Epithelial cell of proximal tubule (primary cell): ENCODE data around the gene ANKRD35. TPM values are rescaled to one million over a fixed set of nuclear protein-coding genes. Genes with fewer than 3 reads are reported as not detected.
A peak's percentile ranks its signal among the peaks of the same experiment; 100 is the strongest.

ENCODE experiments used
- DNase-seq: peaks from one replicate; pipeline ENCODE4 v3.0.0-alpha.2; 2011; ENCODE audit warnings: low read depth
- H3K4me3 ChIP-seq: 2 replicates; pipeline ENCODE4 v1.5.1; 2011; ENCODE audit warnings: low read depth, mild to moderate bottlenecking, low read length
- CTCF ChIP-seq: conservative IDR thresholded peaks from 2 replicates; pipeline ENCODE4 v1.5.1; 2012; ENCODE audit warnings: low read depth, mild to moderate bottlenecking, low read length
- total RNA-seq: library from RNA; depleted of rRNA; stranded (reverse); fragments of >200 nt; gene quantifications from 2 replicates; pipeline ENCODE4 v1.2.3, GENCODE V29; 2015

The ANKRD35 gene
- total RNA-seq, 1 donor from 2014 or later, result 1.6 TPM

- DNase-seq, result no peak
- no peak overlapping the region for H3K4me3 ChIP-seq
- TF ChIP-seq CTCF, result no peak
Observed at GRCh38 chr1:145863282-145864018, 22.2 kb downstream of the ANKRD35 start.

- peak; percentile 38 for DNase-seq
- peak overlapping the region; percentile 87 for H3K4me3 ChIP-seq
- TF ChIP-seq CTCF, result peak; percentile 4
Observed at GRCh38 chr1:145859491-145860023, 26.1 kb downstream of the ANKRD35 start.

DNA sequence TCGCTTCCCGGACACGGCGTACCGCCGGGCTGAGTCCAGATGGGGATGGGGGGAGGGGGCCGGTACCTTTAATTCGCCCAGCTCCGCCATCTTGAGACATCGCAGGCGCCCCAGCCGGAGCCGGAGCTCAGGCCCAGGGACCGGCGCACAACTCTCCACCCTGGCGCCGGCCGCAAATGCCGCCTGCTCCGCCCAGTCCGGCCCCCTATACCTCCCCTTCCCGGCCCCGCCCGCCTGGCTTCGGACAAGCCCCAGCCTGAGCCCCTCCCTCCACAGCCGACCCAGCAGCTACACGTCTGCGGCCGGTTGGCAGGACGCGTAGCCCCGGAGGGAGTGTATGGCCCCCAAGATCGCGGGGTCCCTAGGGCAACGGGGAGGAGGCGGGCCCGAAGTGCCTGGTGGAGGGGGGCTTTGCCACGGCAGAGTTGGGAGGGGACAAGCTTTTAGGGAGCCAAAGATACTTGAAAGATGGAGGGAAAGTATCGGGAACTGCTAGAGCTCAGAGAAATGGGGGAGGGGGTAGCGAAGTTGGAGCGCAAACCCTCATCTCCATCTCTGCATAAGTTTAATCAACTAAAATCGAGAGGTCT lies 26.7 kb downstream of the ANKRD35 start, which contains the start of gene PIAS3:
Gene PIAS3 (minus strand): TSS at position 181 of the 590 bp plus-strand sequence. CDS start 91 bp downstream, at position 90.
- peak; percentile 13 for DNase-seq
- H3K4me3 ChIP-seq, result peak within 1 kb of the TSS; percentile 87
- TF ChIP-seq CTCF, result no peak

DNA sequence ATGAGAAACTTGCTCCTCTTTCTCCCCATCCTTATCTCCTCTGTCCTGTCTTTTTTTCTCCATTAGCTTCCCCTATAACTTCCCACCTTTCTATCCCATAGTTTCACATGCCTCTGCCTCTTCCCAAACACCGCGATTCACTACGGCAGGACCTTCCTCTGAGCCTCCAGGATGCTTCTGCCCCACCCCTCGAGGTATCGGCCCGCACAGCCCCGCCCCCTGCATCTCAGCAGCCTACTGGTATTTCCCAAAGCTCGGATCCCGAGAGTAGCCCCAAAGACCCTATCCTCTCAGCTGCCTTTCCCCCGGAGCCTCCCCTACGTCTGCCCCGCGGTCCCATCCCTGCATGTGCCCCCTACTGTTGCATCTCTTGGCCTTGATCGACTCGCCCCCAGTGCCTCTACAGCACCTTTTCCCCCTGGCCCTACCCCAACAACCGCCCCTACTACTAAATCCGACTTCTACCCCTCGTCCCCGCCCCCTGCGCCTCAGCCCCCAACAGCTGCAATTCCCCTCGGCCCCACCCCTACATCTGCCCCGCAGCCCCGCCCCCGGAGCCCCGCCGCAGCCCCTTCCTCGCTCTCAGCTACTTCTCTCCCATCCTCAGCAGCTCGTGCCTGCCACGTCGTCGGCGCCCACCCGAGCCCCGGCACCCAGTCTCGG lies 27.3 kb downstream of the ANKRD35 start:
- DNase-seq, result no peak
- no peak for TF ChIP-seq CTCF
- peak overlapping the region; percentile 87 for H3K4me3 ChIP-seq

- no peak for TF ChIP-seq CTCF
- no peak overlapping the region for H3K4me3 ChIP-seq
- DNase-seq, result no peak
Observed at GRCh38 chr1:145857170-145857569, 28.5 kb downstream of the ANKRD35 start.

DNA sequence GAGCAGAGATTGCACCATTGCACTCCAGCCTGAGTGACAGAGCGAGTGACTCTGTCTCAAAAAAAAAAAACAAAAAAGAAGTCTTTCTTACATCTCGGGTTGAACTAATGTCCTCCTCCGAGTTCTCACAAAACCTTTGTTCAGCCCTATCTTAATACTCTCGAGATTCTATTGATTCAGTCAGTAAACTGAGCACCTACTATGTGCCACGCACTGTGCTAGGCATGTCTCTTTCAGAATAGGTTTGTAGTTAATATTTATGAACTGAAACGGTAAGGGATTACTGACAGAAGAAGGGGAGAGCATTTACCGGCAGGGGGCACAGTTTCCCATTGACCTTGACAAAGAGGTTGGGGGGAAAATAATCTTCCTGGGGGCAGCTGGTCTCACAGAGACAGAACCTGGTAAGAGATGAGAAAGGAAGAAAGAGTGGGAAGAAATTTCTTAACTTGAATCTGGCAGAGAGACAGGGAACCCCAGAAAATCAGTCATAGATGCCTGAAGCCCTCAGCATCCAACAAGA lies 30.2 kb downstream of the ANKRD35 start:
- TF ChIP-seq CTCF, result peak; percentile 28
- no peak overlapping the region for H3K4me3 ChIP-seq
- no peak for DNase-seq
